Effector CD4-positive, alpha-beta T cell (primary cell): ENCODE measurements around the gene FXR2.

Experiments used
- DNase-seq: peaks from one replicate; pipeline ENCODE4 v3.0.0-alpha.2; 2020

FXR2 gene

GRCh38 chr17:7569571-7569970 is 45.1 kb downstream of the FXR2 start:
- no peak for DNase-seq

- DNase-seq, result no peak
These were observed 51.4 kb downstream of the FXR2 start for GRCh38 chr17:7563115-7563869.

DNA sequence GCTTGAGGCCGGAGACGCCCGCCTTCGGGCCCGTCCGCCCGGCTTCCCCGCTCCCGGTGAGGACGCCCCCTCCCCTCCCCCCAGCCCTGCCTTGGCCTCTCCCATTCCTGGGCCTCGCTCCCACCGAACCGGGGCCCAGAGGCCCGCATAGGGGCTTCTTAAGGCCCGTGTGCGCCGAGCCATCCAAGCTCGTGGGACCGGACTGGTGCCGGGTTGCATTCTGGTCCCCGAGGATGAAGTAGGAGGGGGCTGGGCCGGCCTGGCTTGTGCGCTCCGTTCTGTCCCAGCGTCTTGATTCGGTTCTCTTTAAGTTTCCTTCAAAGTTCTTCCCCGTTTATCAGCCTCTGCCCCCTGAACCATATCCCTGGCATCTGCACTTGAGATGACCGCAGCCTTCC is 52.5 kb downstream of the FXR2 start:
- no peak for DNase-seq

DNA sequence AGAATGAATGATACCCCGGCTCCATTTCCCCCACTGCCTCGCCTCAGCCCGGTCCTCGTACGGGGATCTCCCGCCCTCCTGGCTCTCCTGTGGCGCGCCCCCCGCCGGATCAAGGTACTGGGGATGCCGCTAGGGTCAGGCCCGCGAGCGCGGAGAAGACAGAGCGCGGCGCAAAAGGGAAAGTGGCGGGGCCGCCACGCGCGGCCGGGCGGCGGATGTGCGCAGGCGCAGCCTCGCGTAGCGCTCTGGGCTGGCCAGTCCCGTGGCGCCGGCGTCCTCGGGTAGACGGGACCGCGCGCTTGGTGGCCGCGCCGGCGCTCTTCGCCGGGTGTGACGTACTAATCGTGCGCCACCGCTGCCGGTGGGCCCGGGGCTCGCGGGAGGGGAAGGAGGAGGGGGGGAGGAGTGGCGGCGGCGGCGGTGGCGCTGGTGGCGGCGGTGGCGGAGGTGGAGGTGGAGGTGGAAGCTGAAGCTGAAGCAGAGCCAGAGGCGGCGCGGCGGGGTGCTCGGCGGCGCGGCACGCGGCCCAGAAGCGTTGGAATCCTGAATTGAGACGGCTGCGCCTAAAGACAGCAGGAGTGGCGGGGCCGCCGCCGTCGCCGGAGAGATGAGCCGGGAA is 53.0 kb downstream of the FXR2 start, which contains the start of gene SENP3:
Gene SENP3, plus strand, starts transcription at position 331 of the 619 bp plus-strand sequence. CDS start 1,158 bp downstream, outside the sequence.
- DNase-seq, result peak; percentile 90

- peak; percentile 71 for DNase-seq
These were observed 53.6 kb downstream of the FXR2 start for GRCh38 chr17:7561028-7561575.

DNA sequence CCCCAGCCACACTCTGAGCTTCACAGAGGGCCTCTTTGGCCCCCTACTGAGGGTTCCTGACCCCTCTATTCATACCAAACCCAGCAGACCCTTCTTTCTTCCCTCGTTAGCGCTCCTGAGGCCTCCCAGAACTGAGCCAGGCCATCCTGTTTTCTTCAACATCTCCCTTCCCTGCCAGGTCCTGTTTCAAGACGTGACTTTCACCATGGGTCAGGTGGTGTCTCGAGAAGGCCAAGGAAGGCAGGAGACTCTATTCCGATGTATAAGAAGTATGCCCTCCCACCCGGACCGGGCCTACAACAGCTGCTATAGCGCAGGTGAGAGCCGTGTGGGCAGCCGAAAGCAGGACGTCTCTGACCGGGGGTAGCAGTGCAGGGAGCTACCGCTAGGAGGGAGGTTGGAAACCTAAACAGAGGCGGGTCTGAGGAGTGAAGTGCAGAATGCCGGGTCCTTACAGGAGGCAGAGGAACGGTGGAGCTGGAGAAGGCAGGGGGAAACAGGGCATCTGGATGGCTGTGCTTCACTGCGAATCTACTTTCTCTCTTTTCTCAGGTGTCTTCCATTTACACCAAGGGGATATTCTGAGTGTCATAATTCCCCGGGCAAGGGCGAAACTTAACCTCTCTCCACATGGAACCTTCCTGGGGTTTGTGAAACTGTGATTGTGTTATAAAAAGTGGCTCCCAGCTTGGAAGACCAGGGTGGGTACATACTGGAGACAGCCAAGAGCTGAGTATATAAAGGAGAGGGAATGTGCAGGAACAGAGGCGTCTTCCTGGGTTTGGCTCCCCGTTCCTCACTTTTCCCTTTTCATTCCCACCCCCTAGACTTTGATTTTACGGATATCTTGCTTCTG is 54.3 kb downstream of the FXR2 start:
- peak; percentile 35 for DNase-seq

- no peak for DNase-seq
These were observed 55.2 kb downstream of the FXR2 start for GRCh38 chr17:7559320-7560171.

DNA sequence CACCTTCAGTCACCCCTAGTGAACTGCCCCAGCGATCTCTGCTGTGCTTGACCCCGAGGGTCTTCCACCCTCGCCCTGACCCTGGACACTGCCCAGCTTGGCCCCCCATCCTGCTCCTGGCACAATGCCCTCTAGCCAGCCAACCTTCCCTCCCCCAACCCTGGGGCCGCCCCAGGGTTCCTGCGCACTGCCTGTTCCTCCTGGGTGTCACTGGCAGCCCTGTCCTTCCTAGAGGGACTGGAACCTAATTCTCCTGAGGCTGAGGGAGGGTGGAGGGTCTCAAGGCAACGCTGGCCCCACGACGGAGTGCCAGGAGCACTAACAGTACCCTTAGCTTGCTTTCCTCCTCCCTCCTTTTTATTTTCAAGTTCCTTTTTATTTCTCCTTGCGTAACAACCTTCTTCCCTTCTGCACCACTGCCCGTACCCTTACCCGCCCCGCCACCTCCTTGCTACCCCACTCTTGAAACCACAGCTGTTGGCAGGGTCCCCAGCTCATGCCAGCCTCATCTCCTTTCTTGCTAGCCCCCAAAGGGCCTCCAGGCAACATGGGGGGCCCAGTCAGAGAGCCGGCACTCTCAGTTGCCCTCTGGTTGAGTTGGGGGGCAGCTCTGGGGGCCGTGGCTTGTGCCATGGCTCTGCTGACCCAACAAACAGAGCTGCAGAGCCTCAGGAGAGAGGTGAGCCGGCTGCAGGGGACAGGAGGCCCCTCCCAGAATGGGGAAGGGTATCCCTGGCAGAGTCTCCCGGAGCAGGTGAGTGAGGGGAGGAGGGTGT is 56.0 kb downstream of the FXR2 start, which contains the start of gene TNFSF13:
Gene TNFSF13, plus strand, starts transcription at position 207 of the 776 bp plus-strand sequence. Its CDS starts 290 bp downstream, at position 497.
- no peak for DNase-seq

DNA sequence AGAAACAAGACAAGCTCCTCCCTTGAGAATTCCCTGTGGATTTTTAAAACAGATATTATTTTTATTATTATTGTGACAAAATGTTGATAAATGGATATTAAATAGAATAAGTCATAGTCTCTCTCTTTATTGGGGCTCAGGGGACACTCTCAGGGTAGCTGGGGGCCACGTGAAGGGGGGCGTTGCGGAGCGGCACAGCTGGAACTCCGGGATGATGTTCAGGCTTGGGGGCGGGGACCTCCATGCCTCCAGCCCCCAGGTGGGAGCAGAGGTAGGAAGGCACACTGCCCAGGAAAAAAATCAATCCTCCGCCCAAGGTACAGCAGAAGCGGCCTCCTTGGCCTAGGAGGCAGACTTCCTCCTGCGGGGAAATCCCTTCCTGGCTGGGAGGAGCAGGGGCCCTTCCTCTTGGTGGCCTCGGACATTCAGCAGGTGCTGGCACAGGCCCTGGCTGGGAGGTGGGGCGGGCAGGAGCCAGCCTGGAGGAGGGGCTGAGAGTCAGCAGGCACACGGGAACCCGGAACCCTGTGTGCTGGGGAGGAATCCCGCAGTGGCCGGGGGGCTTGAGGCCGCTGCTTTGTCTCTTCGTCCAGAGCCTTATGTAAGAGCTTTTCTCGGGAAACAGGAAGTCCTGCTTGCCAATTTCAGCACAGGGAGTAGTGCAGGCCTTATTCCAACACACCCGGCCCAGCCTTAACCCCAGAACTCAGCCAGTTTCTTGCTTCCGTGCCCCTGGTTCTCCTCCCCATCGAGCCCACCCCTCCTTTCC is 56.7 kb downstream of the FXR2 start:
- DNase-seq, result no peak

DNA sequence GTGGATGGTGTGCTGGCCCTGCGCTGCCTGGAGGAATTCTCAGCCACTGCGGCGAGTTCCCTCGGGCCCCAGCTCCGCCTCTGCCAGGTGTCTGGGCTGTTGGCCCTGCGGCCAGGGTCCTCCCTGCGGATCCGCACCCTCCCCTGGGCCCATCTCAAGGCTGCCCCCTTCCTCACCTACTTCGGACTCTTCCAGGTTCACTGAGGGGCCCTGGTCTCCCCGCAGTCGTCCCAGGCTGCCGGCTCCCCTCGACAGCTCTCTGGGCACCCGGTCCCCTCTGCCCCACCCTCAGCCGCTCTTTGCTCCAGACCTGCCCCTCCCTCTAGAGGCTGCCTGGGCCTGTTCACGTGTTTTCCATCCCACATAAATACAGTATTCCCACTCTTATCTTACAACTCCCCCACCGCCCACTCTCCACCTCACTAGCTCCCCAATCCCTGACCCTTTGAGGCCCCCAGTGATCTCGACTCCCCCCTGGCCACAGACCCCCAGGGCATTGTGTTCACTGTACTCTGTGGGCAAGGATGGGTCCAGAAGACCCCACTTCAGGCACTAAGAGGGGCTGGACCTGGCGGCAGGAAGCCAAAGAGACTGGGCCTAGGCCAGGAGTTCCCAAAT is 57.4 kb downstream of the FXR2 start:
- no peak for DNase-seq

DNA sequence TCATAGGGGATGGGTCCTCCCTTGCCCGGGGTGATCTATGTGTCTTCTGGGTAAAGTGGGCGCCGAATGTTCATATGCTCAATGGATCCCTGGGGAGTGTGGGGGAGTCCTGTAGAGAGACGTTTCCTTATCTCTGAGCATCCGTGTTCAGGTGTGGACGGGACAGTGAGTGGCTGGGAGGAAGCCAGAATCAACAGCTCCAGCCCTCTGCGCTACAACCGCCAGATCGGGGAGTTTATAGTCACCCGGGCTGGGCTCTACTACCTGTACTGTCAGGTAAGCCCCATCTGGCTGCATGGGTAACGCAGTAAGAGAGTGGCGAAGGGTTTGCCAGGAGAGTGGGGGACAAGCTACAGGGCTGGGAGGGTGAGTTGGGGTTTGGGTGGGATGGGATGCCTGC is 58.1 kb downstream of the FXR2 start:
- no peak for DNase-seq

DNA sequence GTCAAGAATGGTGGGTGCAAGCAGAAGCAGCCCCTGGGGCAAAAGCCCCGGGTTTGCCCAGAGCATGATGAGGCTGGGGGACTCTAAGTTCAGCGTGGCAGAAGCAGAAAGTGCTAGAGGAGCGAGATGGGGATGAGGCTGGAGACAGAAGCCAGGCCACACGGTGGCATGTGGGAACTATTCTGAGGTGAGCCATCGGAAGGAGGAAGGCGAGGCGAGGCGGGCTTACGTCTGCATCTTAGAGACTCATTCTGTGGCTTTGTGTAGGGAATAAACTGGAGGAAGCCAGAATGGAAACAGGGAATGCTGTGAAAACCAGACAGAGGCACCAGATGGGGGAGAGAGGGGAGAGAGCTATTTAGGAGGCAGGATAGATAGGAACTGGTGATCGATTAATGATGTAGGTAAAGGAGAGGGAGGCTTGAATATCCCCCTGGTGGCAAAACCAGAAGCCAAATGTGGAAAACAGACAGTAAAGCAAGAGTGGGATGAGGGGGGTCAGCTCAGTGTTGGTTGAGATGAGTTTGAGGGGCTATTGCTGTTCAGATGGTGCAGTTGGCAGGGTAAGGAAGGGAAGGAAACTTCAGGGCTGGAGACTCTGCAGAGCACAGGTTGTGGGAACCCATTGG is 59.3 kb downstream of the FXR2 start:
- DNase-seq, result no peak

DNA sequence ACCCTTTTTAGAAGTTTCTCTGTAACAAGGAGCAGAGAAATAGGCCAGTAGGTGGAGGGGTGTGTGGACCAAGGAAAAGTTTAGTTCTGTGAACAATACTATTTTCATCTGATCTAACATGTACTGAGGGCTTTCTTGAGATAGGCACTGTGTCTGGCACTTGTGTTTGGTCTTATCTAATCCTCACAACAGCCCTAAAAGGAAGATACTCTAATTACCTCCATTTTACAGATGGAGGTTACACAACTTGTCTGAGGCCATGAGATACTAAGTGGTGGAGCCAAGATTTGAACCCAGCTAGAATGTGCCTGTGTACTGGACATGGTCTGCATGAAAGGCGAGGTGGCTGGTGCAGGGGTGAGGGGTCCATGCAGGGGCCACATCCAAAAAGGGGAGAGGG is 61.3 kb downstream of the FXR2 start:
- no peak for DNase-seq

DNA sequence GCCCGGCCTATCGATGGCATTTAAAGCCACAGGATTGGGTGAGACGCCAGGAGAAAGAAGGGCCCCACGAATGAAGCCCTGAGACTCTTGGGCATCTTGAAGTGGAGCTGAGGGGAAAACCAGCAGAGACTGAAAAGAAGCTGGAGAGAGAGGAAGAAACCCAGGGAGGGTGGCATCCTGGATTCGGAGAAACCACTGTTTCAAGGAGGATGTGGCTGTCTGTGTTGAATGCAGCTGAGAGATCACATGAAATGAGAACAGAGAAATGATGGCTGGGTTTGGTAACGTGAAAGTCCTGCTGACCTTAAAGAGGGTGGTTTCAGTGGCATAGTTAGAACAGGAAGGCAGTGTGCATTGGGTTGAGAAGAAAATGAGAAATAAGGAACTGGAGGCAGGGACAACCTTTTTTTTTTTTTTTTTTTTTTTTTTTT is 62.1 kb downstream of the FXR2 start:
- no peak for DNase-seq

GRCh38 chr17:7551396-7551795 is 63.3 kb downstream of the FXR2 start:
- no peak for DNase-seq

- DNase-seq, result no peak
These were observed 64.4 kb downstream of the FXR2 start for GRCh38 chr17:7550344-7550743.

GRCh38 chr17:7549401-7550055 is 65.2 kb downstream of the FXR2 start:
- peak; percentile 20 for DNase-seq

GRCh38 chr17:7548585-7549400 is 65.9 kb downstream of the FXR2 start, which contains the start of gene TNFSF12:
Gene TNFSF12, plus strand, starts transcription at chr17:7549058. Its CDS starts 96 bp downstream, at chr17:7549154.
- peak; percentile 39 for DNase-seq
